ENCODE results near the gene SOCS6. TPM values are rescaled to one million over a fixed set of nuclear protein-coding genes. Genes with fewer than 3 reads are reported as not detected.

Gene SOCS6
- total and polyA plus RNA-seq, 2 experiments from 2014 or later = 4.4 to 13.3 TPM

DNA sequence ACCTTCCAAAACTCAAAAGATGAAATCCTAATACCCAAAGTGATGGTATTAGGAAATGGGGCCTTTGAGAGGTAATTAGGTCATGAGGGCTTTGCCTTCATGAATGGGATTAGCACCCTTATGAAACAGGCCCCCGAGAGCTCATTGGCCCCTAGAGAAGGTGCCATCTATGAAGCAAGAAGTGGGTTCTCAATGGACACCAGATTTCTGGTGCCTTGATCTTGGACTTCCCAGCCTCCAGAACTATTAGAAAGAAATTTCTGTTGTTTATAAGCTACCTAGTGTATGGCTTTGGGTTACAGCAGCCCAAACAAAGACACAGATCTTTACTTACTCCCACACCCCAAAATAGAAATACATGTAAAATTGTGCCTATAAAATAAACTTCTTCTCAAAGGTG is 45.4 kb downstream of the SOCS6 start:
- Histone ChIP-seq H2AFZ (no peak overlapping the region), H3K27me3 (ENCODE audit: insufficient read depth) (no peaks in the 10 kb centered on the region), H3K4me3 (no peak overlapping the region), H3K79me2 (replicated peaks; ENCODE audit: insufficient read depth) (no peaks in the 10 kb centered on the region), H3F3A (replicated peaks; ENCODE audit: low read depth) (no peaks in the 10 kb centered on the region), H3K27ac (ENCODE audit: low read depth) (no peak overlapping the region), H3K4me2 (no peak overlapping the region), H3K36me3 (ENCODE audit: insufficient read depth) (no peaks in the 10 kb centered on the region), H3K4me1 (ENCODE audit: insufficient read depth) (peaks cover 21% of the 10 kb centered on the region; the same call in 1 of the 2 replicates), H3K9me2 (ENCODE audit: insufficient read depth) (0 out of 2 replicates have a peak, but pooled peaks cover 4% of the 10 kb centered on the region), H4K20me1 (replicated peaks; ENCODE audit: insufficient read depth) (no peaks in the 10 kb centered on the region)
- DNase-seq (ENCODE audit: low spot score) (no peak), ATAC-seq (no peak)
- H3K4me1 Mint-ChIP-seq = peaks cover 26% of the 10 kb centered on the region
- H3K9me3 Mint-ChIP-seq = peaks cover 14% of the 10 kb centered on the region; the same call in 2 of the 3 replicates
- H3K36me3 Mint-ChIP-seq (ENCODE audit: low read depth) = peaks cover 24% of the 10 kb centered on the region
- no peak overlapping the region for H3K27ac Mint-ChIP-seq
- no peak overlapping the region for H3K4me3 Mint-ChIP-seq
- peaks cover 5% of the 10 kb centered on the region for H3K27me3 Mint-ChIP-seq (ENCODE audit: insufficient read depth, low read depth, poor library complexity)
- TF ChIP-seq STAT1 (IDR thresholded peaks at IDR 0.05; ENCODE audit: unreplicated experiment) (no peak), ZNF114 (CRISPR knock-in tag; IDR thresholded peaks at IDR 0.05) (no peak), CREB1 (CRISPR knock-in tag; IDR thresholded peaks at IDR 0.05; ENCODE audit: low read depth) (no peak), REST (IDR thresholded peaks at IDR 0.05; ENCODE audit: unreplicated experiment) (no peak), NANOG (IDR thresholded peaks at IDR 0.05; ENCODE audit: borderline replicate concordance) (no peak), EZH2phosphoT487 (IDR thresholded peaks at IDR 0.05; ENCODE audit: unreplicated experiment) (no peak), ZNF331 (CRISPR knock-in tag; IDR thresholded peaks at IDR 0.05; ENCODE audit: low read depth) (no peak), JUNB (IDR thresholded peaks at IDR 0.05; ENCODE audit: unreplicated experiment) (no peak)
- TF ChIP-seq, protein P1, sequence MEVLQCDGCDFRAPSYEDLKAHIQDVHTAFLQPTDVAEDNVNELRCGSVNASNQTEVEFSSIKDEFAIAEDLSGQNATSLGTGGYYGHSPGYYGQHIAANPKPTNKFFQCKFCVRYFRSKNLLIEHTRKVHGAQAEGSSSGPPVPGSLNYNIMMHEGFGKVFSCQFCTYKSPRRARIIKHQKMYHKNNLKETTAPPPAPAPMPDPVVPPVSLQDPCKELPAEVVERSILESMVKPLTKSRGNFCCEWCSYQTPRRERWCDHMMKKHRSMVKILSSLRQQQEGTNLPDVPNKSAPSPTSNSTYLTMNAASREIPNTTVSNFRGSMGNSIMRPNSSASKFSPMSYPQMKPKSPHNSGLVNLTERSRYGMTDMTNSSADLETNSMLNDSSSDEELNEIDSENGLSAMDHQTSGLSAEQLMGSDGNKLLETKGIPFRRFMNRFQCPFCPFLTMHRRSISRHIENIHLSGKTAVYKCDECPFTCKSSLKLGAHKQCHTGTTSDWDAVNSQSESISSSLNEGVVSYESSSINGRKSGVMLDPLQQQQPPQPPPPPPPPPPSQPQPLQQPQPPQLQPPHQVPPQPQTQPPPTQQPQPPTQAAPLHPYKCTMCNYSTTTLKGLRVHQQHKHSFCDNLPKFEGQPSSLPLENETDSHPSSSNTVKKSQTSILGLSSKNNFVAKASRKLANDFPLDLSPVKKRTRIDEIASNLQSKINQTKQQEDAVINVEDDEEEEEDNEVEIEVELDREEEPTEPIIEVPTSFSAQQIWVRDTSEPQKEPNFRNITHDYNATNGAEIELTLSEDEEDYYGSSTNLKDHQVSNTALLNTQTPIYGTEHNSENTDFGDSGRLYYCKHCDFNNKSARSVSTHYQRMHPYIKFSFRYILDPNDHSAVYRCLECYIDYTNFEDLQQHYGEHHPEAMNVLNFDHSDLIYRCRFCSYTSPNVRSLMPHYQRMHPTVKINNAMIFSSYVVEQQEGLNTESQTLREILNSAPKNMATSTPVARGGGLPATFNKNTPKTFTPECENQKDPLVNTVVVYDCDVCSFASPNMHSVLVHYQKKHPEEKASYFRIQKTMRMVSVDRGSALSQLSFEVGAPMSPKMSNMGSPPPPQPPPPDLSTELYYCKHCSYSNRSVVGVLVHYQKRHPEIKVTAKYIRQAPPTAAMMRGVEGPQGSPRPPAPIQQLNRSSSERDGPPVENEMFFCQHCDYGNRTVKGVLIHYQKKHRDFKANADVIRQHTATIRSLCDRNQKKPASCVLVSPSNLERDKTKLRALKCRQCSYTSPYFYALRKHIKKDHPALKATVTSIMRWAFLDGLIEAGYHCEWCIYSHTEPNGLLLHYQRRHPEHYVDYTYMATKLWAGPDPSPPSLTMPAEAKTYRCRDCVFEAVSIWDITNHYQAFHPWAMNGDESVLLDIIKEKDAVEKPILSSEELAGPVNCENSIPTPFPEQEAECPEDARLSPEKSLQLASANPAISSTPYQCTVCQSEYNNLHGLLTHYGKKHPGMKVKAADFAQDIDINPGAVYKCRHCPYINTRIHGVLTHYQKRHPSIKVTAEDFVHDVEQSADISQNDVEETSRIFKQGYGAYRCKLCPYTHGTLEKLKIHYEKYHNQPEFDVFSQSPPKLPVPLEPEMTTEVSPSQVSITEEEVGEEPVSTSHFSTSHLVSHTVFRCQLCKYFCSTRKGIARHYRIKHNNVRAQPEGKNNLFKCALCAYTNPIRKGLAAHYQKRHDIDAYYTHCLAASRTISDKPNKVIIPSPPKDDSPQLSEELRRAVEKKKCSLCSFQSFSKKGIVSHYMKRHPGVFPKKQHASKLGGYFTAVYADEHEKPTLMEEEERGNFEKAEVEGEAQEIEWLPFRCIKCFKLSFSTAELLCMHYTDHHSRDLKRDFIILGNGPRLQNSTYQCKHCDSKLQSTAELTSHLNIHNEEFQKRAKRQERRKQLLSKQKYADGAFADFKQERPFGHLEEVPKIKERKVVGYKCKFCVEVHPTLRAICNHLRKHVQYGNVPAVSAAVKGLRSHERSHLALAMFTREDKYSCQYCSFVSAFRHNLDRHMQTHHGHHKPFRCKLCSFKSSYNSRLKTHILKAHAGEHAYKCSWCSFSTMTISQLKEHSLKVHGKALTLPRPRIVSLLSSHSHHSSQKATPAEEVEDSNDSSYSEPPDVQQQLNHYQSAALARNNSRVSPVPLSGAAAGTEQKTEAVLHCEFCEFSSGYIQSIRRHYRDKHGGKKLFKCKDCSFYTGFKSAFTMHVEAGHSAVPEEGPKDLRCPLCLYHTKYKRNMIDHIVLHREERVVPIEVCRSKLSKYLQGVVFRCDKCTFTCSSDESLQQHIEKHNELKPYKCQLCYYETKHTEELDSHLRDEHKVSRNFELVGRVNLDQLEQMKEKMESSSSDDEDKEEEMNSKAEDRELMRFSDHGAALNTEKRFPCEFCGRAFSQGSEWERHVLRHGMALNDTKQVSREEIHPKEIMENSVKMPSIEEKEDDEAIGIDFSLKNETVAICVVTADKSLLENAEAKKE (CRISPR knock-in tag; IDR thresholded peaks at IDR 0.05) = no peak

Data from GM23338 (cell line).